Endothelial cell of umbilical vein (primary cell): ENCODE results near the gene RMND1. TPM values are rescaled to one million over a fixed set of nuclear protein-coding genes. Genes with fewer than 3 reads are reported as not detected.

Experiments
- BruUV-seq: library from RNA; stranded (reverse); fragments of 400-500 nt; replicated peaks from 2 replicates; lab custom pipeline; 2021; lab: Mats Ljungman, UMichigan
- CTCF ChIA-PET: fragments of 300-600, 350-600 bp; sonication (Branson Sonifier 250); formaldehyde crosslinking; loops from one replicate; lab custom pipeline; 2021; ENCODE audit warnings: antibody characterized with exemption, inconsistent platforms; lab: Charles Lee
- POLR2A ChIA-PET: fragments of 300-600, 350-600 bp; sonication (Branson Sonifier 250); formaldehyde crosslinking; loops from one replicate; lab custom pipeline; 2021; ENCODE audit warnings: antibody characterized with exemption, inconsistent platforms; lab: Charles Lee
- DNase-seq: peaks from one replicate; pipeline ENCODE4 v3.0.0-alpha.2; 2011; ENCODE audit warnings: low read depth, low spot score
- FAIRE-seq: peaks from 2 replicates; lab custom pipeline; 2011; peaks lifted over from hg19 to GRCh38; lab: Jason Lieb, UNC
- H2AFZ ChIP-seq: 2 replicates; pipeline ENCODE4 v1.6.0; 2012; ENCODE audit warnings: low read depth, low read length, control low read depth, inconsistent platforms
- H3K27ac ChIP-seq: 2 replicates; pipeline ENCODE4 v1.5.1; 2011; ENCODE audit warnings: low read depth, mild to moderate bottlenecking, control low read depth, low read length, moderate library complexity; ENCODE audit not compliant: insufficient read depth
- H3K27me3 ChIP-seq, 2 experiments: 2 replicates each; pipeline versions ENCODE4 v1.6.0 to v1.6.1; 2011; ENCODE audit warnings: low read length in 2 of 2, mixed read lengths in 1 of 2; ENCODE audit not compliant: control insufficient read depth in 2 of 2, insufficient read depth in 2 of 2
- H3K36me3 ChIP-seq, 2 experiments: 2 replicates in 1 of 2; 3 replicates in 1 of 2; pipeline ENCODE4 v1.5.1; 2011; ENCODE audit warnings: low read length in 2 of 2, mild to moderate bottlenecking in 1 of 2, moderate library complexity in 1 of 2; ENCODE audit not compliant: control insufficient read depth in 2 of 2, insufficient read depth in 2 of 2; ENCODE audit errors: extremely low read depth in 1 of 2
- H3K4me1 ChIP-seq: 3 replicates; pipeline ENCODE4 v1.5.1; 2011; ENCODE audit warnings: mild to moderate bottlenecking, low read length; ENCODE audit not compliant: control insufficient read depth, insufficient read depth; ENCODE audit errors: extremely low read depth
- H3K4me2 ChIP-seq: 2 replicates; pipeline ENCODE4 v1.6.1; 2011; ENCODE audit warnings: low read length, control low read depth, mixed read lengths; ENCODE audit not compliant: insufficient read depth
- H3K4me3 ChIP-seq, 3 experiments: fragments of 200-600 bp in 1 of 3; sonication (generic), shearing (Covaris generic) in 1 of 3; replicated peaks in 1 of 3; 2 replicates each; pipeline ENCODE4 v1.5.1; 2011 to 2016; ENCODE audit warnings: control low read depth in 3 of 3, low read length in 3 of 3, mild to moderate bottlenecking in 2 of 3, inconsistent platforms in 1 of 3, low read depth in 1 of 3, moderate library complexity in 1 of 3; ENCODE audit not compliant: insufficient read depth in 1 of 3
- H3K79me2 ChIP-seq: 2 replicates; pipeline ENCODE4 v1.6.0; 2012; ENCODE audit warnings: low read length, inconsistent platforms; ENCODE audit not compliant: control insufficient read depth, insufficient read depth
- H3K9ac ChIP-seq: replicated peaks from 2 replicates; pipeline ENCODE3; 2011; ENCODE audit warnings: low read length, control low read depth; ENCODE audit not compliant: insufficient read depth; ENCODE audit errors: extremely low read depth
- H3K9me1 ChIP-seq: replicated peaks from 3 replicates; pipeline ENCODE4 v1.6.0; 2011; ENCODE audit warnings: mild to moderate bottlenecking, low read length; ENCODE audit not compliant: control insufficient read depth, insufficient read depth; ENCODE audit errors: extremely low read depth
- H3K9me3 ChIP-seq: replicated peaks from 2 replicates; pipeline ENCODE4 v1.5.1; 2012; ENCODE audit warnings: low read length, inconsistent platforms; ENCODE audit not compliant: control insufficient read depth, insufficient read depth
- H4K20me1 ChIP-seq: replicated peaks from 2 replicates; pipeline ENCODE3; 2011; ENCODE audit warnings: mild to moderate bottlenecking, low read length; ENCODE audit not compliant: control insufficient read depth, insufficient read depth; ENCODE audit errors: extremely low read depth
- EZH2 ChIP-seq: IDR thresholded peaks from 2 replicates; pipeline ENCODE4 v1.6.1; 2012; ENCODE audit warnings: borderline replicate concordance, low read depth, mild to moderate bottlenecking, moderate library complexity, low read length, inconsistent platforms; ENCODE audit not compliant: severe bottlenecking
- FOS ChIP-seq: IDR thresholded peaks from 2 replicates; pipeline ENCODE4 v1.6.1; 2011; ENCODE audit warnings: mild to moderate bottlenecking, low read length, moderate library complexity, borderline replicate concordance; ENCODE audit not compliant: insufficient read depth
- GATA2 ChIP-seq: IDR thresholded peaks from 2 replicates; pipeline ENCODE4 v1.7.0; 2011; ENCODE audit warnings: low read depth, mild to moderate bottlenecking, moderate library complexity, mixed read lengths, low read length; ENCODE audit not compliant: insufficient read length, insufficient read depth
- JUN ChIP-seq: IDR thresholded peaks from 2 replicates; pipeline ENCODE4 v1.6.1; 2011; ENCODE audit warnings: borderline replicate concordance, low read depth; ENCODE audit not compliant: insufficient read length, insufficient read depth
- MYC ChIP-seq: IDR thresholded peaks from one replicate; pipeline ENCODE4 v1.6.1; 2011; ENCODE audit warnings: mild to moderate bottlenecking, low read depth, low read length
- POLR2A ChIP-seq: IDR thresholded peaks from 2 replicates; pipeline ENCODE4 v1.6.1; 2012; ENCODE audit warnings: low read depth, mild to moderate bottlenecking, control low read depth, low read length
- POLR2AphosphoS5 ChIP-seq: IDR thresholded peaks from 2 replicates; pipeline ENCODE4 v1.6.1; 2012; ENCODE audit warnings: low read depth, mild to moderate bottlenecking, control low read depth, low read length, moderate library complexity; ENCODE audit not compliant: insufficient read depth
- dilution Hi-C: fragments of 300-500 bp; cut with MboI; formaldehyde crosslinking; loops from one replicate; pipeline ENCODE4 v1.15.0; 2019; ENCODE audit warnings: low sequenced_read_pairs; ENCODE audit not compliant: extremely low pct_ligation_motif_present
- intact Hi-C: fragments of 100-400 bp; cut with micrococcal nuclease; formaldehyde crosslinking; loops from one replicate; pipeline ENCODE4 v1.10.0; 2022
- polyA plus RNA-seq, 4 experiments: library from polyadenylated mRNA; depleted of rRNA in 3 of 4; stranded (reverse) in 3 of 4; unstranded in 1 of 4; fragments of >200 nt; gene quantifications; 2 replicates each; pipeline versions ENCODE4 v1.2.1 to v1.2.3, GENCODE V29; 2011 to 2012; ENCODE audit warnings: missing spikeins in 1 of 4
- total RNA-seq: library from RNA; stranded (reverse); gene quantifications from 2 replicates; pipeline ENCODE4 v1.2.3, GENCODE V29; 2021
- TF ChIP-seq, protein P1 (sequence below): IDR thresholded peaks from 2 replicates; pipeline ENCODE4 v1.6.1; 2011; ENCODE audit not compliant: insufficient read depth, insufficient read length
- TF ChIP-seq, protein P2 (sequence below), 2 donors: IDR thresholded peaks; 1 replicate in 1 of 2; 2 replicates in 1 of 2; pipeline ENCODE4 v1.5.1; 2011; ENCODE audit warnings: low read length in 2 of 2, mild to moderate bottlenecking in 2 of 2, moderate library complexity in 2 of 2, control low read depth in 1 of 2, inconsistent platforms in 1 of 2, low read depth in 1 of 2; ENCODE audit not compliant: insufficient read depth in 1 of 2; ENCODE audit errors: extremely low read depth in 1 of 2

The RMND1 gene
- total and polyA plus RNA-seq, 2 donors (not counting 3 experiments of a cell fraction or from before 2014, with no cell fraction given) = 6.3 to 21.4 TPM

DNA sequence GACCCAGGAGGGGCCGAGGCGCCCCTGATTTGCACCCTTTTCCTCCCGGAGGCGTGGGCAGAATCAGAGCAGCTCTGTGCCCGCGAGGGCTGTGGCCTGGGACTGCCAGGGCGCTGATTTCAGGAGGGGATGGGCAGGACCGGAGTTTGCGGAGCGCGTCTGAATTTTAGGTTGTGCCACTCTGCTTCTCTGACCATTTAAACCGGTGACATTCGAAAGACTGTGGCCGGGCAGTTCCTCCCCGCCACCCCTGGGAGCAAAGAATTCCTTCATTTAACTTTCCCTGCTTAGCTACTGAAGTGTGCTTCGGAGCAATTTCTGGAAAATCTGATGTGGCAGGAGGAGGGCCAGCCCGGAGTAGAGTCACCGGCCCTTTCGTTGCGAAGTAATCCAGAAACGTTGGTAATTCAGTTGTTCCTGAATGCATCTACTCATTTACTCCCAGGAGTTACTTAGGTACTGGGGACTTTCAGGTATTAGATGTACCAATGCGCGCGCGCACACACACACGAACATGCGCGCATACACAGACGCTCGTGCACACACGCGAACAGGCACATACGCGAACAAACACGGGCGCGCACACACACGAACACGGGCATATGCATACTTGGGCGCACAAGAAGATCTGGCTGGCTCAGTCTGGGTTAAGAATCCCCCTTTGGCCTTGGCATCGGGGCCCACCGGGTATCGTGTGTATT, 42.5 kb upstream of the RMND1 start:
- Histone ChIP-seq H3K27ac (peak overlapping the region; percentile 14), H3K9me1 (no peaks in the 10 kb centered on the region), H3K9me3 (no peaks in the 10 kb centered on the region), H3K27me3 (no peaks in the 10 kb centered on the region), H4K20me1 (no peaks in the 10 kb centered on the region), H3K36me3 (no peaks in the 10 kb centered on the region), H3K4me2 (peak overlapping the region; percentile 96), H3K79me2 (no peaks in the 10 kb centered on the region), H3K4me1 (peaks cover 12% of the 10 kb centered on the region), H3K9ac (peak overlapping the region; percentile 70), H3K4me3 (peak overlapping the region; percentile 51 to 82 (median 64)), H2AFZ (peak overlapping the region; percentile 83)
- CTCF ChIA-PET = interaction anchor here (0.8 to 1.2 kb wide), 2 partner anchors 9 to 40 kb away, joined by 3 read pairs; no protein-coding TSS in a partner anchor
- TF ChIP-seq, protein P1, sequence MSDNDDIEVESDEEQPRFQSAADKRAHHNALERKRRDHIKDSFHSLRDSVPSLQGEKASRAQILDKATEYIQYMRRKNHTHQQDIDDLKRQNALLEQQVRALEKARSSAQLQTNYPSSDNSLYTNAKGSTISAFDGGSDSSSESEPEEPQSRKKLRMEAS = no peak
- TF ChIP-seq MYC (no peak), POLR2A (no peak), POLR2AphosphoS5 (no peak), JUN (no peak), GATA2 (no peak), EZH2 (no peak), FOS (no peak)
- TF ChIP-seq, protein P2, sequence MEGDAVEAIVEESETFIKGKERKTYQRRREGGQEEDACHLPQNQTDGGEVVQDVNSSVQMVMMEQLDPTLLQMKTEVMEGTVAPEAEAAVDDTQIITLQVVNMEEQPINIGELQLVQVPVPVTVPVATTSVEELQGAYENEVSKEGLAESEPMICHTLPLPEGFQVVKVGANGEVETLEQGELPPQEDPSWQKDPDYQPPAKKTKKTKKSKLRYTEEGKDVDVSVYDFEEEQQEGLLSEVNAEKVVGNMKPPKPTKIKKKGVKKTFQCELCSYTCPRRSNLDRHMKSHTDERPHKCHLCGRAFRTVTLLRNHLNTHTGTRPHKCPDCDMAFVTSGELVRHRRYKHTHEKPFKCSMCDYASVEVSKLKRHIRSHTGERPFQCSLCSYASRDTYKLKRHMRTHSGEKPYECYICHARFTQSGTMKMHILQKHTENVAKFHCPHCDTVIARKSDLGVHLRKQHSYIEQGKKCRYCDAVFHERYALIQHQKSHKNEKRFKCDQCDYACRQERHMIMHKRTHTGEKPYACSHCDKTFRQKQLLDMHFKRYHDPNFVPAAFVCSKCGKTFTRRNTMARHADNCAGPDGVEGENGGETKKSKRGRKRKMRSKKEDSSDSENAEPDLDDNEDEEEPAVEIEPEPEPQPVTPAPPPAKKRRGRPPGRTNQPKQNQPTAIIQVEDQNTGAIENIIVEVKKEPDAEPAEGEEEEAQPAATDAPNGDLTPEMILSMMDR (IDR thresholded peaks at IDR 0.05; ENCODE audit: extremely low read depth in 1 of 2, insufficient read depth in 1 of 2, low read depth in 1 of 2, low read length in 2 of 2) = no peak
- DNase-seq (peak; percentile 70), FAIRE-seq (no peak)
- POLR2A ChIA-PET = no interaction called here
- intact Hi-C loops (loop anchor here (5.0 kb wide), 1 partner anchor 773 kb away; no protein-coding TSS in a partner anchor), dilution Hi-C loops (no loop called here)
- no TSS peak for BruUV-seq
